SK-N-SH treated with all-trans-retinoic acid at 6 μM for 48 hours (cell line): ENCODE measurements around the gene CSNK1G1.

ENCODE experiments used
- TF ChIP-seq, protein P1 (sequence below): fragments of 250-450 bp; sonication (Bioruptor Pico); IDR thresholded peaks from 2 replicates; pipeline ENCODE4 v1.5.0; 2020; ENCODE audit warnings: mild to moderate bottlenecking, moderate library complexity
- TF ChIP-seq, protein P2 (sequence below): fragments of 250-450 bp; sonication (Bioruptor Pico); IDR thresholded peaks from 2 replicates; pipeline ENCODE4 v1.8.0; 2020; ENCODE audit warnings: mild to moderate bottlenecking, moderate library complexity, borderline replicate concordance
- TF ChIP-seq, protein P3 (sequence below): fragments of 250-450 bp; sonication (Bioruptor Pico); IDR thresholded peaks from 2 replicates; pipeline ENCODE4 v1.5.1; 2020; ENCODE audit warnings: low read depth, mild to moderate bottlenecking, moderate library complexity

DNA sequence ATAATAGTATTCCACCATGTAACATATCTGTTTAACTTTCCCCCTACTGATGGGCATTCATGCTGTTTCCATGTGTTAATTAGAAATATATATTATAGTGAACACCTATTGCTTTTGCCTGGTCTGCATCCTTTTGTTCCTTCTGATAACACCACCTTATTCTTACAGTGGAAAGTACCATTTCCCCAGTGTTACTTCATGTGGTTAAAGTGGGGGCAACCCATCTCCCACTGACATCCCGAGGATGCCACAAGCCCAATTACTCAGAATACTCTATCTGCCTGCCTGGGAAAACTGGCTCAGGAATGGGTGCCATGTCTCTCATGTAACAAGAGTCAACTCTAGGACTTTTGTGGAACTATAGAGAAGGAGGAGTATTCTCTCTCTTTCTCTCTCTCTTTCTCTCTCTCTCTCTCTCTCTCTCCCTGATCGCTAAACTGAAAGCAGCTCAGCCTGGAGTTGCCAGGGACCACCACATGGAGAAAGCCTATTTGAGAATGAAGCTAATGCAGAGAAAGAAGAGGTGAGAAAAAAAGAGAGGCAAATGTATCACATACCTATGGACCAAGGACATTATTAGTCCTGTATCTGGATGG is 126.7 kb downstream of the CSNK1G1 start:
- TF ChIP-seq, protein P1, sequence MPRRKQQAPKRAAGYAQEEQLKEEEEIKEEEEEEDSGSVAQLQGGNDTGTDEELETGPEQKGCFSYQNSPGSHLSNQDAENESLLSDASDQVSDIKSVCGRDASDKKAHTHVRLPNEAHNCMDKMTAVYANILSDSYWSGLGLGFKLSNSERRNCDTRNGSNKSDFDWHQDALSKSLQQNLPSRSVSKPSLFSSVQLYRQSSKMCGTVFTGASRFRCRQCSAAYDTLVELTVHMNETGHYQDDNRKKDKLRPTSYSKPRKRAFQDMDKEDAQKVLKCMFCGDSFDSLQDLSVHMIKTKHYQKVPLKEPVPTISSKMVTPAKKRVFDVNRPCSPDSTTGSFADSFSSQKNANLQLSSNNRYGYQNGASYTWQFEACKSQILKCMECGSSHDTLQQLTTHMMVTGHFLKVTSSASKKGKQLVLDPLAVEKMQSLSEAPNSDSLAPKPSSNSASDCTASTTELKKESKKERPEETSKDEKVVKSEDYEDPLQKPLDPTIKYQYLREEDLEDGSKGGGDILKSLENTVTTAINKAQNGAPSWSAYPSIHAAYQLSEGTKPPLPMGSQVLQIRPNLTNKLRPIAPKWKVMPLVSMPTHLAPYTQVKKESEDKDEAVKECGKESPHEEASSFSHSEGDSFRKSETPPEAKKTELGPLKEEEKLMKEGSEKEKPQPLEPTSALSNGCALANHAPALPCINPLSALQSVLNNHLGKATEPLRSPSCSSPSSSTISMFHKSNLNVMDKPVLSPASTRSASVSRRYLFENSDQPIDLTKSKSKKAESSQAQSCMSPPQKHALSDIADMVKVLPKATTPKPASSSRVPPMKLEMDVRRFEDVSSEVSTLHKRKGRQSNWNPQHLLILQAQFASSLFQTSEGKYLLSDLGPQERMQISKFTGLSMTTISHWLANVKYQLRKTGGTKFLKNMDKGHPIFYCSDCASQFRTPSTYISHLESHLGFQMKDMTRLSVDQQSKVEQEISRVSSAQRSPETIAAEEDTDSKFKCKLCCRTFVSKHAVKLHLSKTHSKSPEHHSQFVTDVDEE (CRISPR knock-in tag) = no peak
- TF ChIP-seq, protein P2, sequence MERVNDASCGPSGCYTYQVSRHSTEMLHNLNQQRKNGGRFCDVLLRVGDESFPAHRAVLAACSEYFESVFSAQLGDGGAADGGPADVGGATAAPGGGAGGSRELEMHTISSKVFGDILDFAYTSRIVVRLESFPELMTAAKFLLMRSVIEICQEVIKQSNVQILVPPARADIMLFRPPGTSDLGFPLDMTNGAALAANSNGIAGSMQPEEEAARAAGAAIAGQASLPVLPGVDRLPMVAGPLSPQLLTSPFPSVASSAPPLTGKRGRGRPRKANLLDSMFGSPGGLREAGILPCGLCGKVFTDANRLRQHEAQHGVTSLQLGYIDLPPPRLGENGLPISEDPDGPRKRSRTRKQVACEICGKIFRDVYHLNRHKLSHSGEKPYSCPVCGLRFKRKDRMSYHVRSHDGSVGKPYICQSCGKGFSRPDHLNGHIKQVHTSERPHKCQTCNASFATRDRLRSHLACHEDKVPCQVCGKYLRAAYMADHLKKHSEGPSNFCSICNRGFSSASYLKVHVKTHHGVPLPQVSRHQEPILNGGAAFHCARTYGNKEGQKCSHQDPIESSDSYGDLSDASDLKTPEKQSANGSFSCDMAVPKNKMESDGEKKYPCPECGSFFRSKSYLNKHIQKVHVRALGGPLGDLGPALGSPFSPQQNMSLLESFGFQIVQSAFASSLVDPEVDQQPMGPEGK (CRISPR knock-in tag) = no peak
- TF ChIP-seq, protein P3, sequence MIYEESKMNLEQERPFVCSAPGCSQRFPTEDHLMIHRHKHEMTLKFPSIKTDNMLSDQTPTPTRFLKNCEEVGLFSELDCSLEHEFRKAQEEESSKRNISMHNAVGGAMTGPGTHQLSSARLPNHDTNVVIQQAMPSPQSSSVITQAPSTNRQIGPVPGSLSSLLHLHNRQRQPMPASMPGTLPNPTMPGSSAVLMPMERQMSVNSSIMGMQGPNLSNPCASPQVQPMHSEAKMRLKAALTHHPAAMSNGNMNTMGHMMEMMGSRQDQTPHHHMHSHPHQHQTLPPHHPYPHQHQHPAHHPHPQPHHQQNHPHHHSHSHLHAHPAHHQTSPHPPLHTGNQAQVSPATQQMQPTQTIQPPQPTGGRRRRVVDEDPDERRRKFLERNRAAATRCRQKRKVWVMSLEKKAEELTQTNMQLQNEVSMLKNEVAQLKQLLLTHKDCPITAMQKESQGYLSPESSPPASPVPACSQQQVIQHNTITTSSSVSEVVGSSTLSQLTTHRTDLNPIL (CRISPR knock-in tag) = no peak
